ENCODE results near the gene BEST2.
"Not testable (repeated sequence)": the region's sequence is repeated elsewhere in the genome, so short reads cannot be mapped to it uniquely, and the experiment has no call there.

BEST2 gene

GRCh38 chr19:12788042-12788681, 36.6 kb downstream of the BEST2 start:
- no peak for DNase-seq

- peak; percentile 86 for DNase-seq
Observed at GRCh38 chr19:12788682-12789097, 37.1 kb downstream of the BEST2 start.

- DNase-seq, result no peak
Observed at GRCh38 chr19:12789098-12789903, 37.7 kb downstream of the BEST2 start.

GRCh38 chr19:12789904-12790619, 38.5 kb downstream of the BEST2 start:
- peak; percentile 99 for DNase-seq

- DNase-seq, result no peak
Observed at GRCh38 chr19:12790628-12791344, 39.2 kb downstream of the BEST2 start.

- peak; percentile 99 for DNase-seq
Observed at GRCh38 chr19:12791345-12792050, 39.9 kb downstream of the BEST2 start, which contains the start of gene JUNB. TSS of gene JUNB (plus strand) at chr19:12791486. CDS start at chr19:12791772, 286 bp downstream.

- DNase-seq, result peak; percentile 67
Observed at GRCh38 chr19:12792051-12792852, 40.7 kb downstream of the BEST2 start.

- no peak for DNase-seq
Observed at GRCh38 chr19:12792853-12793289, 41.3 kb downstream of the BEST2 start.

GRCh38 chr19:12793290-12794195, 42.0 kb downstream of the BEST2 start:
- DNase-seq, result peak; percentile 97

GRCh38 chr19:12794196-12794941, 42.8 kb downstream of the BEST2 start:
- no peak for DNase-seq

GRCh38 chr19:12794971-12795381, 43.4 kb downstream of the BEST2 start:
- no peak for DNase-seq

- DNase-seq, result peak; percentile 75
Observed at GRCh38 chr19:12796146-12797071, 44.8 kb downstream of the BEST2 start.

GRCh38 chr19:12797141-12797587, 45.6 kb downstream of the BEST2 start:
- DNase-seq, result no peak

- not testable (repeated sequence) for DNase-seq
Observed at GRCh38 chr19:12797607-12798006, 46.0 kb downstream of the BEST2 start.

GRCh38 chr19:12799742-12800465, 48.3 kb downstream of the BEST2 start:
- no peak for DNase-seq

- no peak for DNase-seq
Observed at GRCh38 chr19:12800466-12800770, 48.8 kb downstream of the BEST2 start.

- no peak for DNase-seq
Observed at GRCh38 chr19:12800923-12801465, 49.4 kb downstream of the BEST2 start.

Data from CD4-positive, alpha-beta T cell treated with Interferon gamma for 1 hour (primary cell).